Gastrocnemius medialis (tissue), 4 donors: ENCODE measurements around the gene AP1S3.

Experiments
- CTCF ChIP-seq, 5 experiments: fragments of 450-650 bp in 3 of 5; fragments of 200-600 bp in 2 of 5; sonication (generic) in 2 of 5; IDR thresholded peaks in 4 of 5; conservative IDR thresholded peaks in 1 of 5; 1 replicate in 4 of 5; 2 replicates in 1 of 5; pipeline ENCODE4 v1.5.1; 2016 to 2019; ENCODE audit warnings: antibody characterized with exemption in 5 of 5, mild to moderate bottlenecking in 3 of 5, moderate library complexity in 3 of 5
- POLR2A ChIP-seq, 2 donors: fragments of 450-650 bp; IDR thresholded peaks; one replicate each; pipeline ENCODE4 v1.6.1; 2017; ENCODE audit warnings: antibody characterized with exemption in 2 of 2, mild to moderate bottlenecking in 2 of 2, moderate library complexity in 2 of 2

- TF ChIP-seq CTCF (IDR thresholded peaks at IDR 0.05 in 4 of 5, conservative IDR thresholded peaks at IDR 0.05 in 1 of 5), result no peak
- TF ChIP-seq POLR2A (IDR thresholded peaks at IDR 0.05), result no peak
Observed at GRCh38 chr2:223868005-223868404, 30.6 kb upstream of the AP1S3 start.
